GM19395 (cell line): ENCODE data around the gene FRMPD4.
A peak's percentile ranks its signal among the peaks of the same experiment; 100 is the strongest.

ENCODE experiments used
- ATAC-seq: cut with Tn5 transposase; IDR thresholded peaks from one replicate; pipeline ENCODE4 v1.9.1; 2021; ENCODE audit warnings: mild to moderate bottlenecking, moderate library complexity; ENCODE audit not compliant: unreplicated experiment

Gene FRMPD4

DNA sequence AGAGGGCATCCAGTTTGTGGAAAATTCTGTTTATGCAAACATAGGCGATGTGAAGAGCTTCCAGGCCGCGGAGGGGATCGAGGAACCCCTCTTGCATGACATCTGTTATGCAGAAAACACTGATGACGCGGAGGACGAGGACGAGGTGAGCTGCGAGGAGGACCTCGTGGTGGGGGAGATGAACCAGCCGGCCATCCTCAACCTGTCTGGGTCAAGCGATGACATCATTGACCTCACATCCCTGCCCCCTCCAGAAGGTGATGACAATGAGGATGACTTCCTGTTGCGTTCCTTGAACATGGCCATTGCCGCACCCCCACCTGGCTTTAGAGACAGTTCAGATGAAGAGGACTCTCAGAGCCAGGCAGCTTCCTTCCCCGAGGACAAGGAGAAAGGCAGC, 578.3 kb downstream of the FRMPD4 start:
- no peak for ATAC-seq

DNA sequence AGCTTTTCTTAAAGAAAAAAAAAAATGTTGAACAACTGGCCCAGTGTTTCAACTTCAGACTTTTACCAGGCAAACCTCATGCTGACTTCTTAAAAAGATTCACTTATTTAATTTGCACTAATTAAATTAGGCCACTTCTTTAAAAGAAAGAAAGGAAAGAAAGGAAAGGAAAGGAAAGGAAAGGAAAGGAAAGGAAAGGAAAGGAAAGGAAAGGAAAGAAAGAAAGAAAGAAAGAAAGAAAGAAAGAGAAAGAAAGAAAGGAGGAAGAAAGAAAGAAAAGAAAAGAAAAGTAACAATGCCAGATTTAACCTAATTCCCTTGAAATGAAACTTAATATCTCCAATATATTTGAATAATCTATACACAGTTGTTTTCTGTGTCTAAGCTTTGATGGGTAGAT, 581.6 kb downstream of the FRMPD4 start:
- no peak for ATAC-seq

DNA sequence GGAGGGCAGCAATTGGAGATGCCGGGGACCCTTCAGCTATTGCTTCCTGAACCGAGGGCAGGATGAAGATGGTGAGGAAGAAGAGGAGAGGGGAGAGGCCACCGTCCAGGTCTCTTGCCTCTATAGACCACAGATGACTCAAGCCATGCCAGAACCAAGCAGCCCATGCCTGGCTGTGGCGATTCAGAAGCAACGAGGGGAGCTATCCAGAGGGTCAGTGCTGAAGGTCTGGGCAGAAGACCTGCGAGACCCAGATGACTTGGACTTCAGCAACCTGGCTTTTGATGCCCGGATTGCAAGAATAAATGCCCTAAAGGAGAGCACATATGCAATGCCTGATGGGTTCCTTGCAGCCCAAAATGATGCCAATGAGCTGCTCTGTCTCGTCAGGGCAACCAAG, 582.8 kb downstream of the FRMPD4 start:
- no peak for ATAC-seq

DNA sequence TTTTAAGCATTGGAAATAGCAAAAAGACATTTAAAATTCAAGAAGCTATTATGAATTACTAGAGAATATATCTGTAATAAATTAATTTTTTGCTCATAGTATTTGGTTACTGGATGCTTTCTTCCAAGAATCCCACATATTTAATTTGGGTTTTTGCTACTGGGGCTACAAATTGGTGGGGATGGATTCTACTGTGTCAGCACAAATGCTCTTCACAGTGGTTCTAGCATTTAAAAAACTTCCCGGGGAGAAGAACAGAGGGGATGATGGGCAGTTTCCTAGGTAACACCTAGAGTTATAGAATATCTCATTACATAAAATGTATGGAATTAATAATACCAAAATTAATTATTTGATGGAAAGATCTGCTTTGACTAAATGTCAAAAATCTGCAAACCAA, 584.0 kb downstream of the FRMPD4 start:
- no peak for ATAC-seq

DNA sequence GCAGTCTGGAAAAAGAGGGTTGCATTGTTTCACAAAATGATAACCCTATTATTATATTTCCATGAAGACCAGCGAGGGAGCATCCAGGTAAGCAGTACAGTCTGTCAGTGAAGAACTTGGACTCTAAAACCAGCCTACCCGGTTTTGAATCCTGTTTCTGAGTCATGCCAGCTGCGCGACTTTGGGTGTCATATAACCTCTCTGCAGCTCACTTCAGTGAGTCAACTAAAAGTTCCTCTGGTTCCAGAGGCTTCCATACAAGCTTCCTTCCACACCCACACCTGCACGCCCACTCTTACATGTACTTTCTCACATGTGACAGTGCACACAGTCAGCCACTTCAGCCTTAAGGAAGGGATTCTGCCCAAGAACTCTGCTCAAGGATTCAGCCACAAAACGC, 603.1 kb downstream of the FRMPD4 start:
- ATAC-seq, result no peak

DNA sequence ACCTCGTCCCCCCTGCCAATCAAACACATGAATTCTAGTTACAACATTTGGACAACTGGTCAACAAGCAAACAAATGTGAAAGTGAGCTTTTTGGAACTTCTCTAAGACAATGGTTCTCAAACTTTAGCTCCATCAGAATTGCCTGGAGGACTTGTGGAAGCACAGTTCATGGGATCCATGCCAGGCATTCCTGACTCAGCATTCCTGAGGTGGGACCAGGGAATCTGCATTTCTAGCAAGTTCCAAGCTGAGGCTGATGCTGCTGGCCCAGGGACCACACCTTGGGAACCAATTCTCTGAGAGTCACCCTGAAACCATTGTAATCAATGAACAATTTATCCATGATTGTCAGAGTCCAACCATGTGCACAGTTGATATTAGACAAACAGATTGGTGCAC, 609.2 kb downstream of the FRMPD4 start:
- no peak for ATAC-seq

DNA sequence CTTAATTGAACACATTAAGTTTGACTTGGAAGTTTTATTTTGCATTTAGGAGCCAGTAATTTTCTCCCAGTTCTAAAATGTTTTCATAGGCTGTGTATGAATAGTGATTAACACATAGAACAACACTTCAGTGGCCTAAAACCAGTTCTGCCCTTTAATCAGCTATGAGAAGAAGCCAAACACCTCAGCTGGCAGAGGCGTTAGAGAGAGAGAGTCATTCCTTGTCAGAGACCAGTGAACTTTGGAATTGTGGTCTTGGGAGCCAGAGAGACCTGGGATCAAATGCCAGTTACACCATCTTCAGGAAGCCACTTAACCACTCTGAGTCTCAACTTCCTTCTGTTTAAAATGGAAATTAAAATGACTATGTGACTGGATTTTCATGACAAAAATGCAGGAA, 613.6 kb downstream of the FRMPD4 start:
- ATAC-seq, result no peak

DNA sequence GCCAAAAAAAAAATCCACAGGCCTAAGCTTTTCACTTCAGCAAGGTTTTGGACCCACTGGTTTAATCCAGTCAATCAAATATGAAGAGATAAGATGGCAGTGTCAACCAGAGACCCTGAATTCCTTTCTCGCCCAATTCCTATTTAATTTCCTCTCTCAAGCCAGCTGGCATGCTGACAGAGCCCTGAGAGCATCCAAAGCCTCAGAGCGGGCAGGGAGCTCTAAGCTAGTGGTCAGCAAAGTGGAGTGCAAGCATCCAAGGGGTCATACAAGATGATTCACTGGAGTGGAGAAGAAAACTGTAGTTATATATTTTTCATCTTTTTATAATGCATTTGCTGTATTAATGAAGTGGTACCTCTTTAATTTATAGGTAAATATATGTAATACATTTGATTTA, 615.1 kb downstream of the FRMPD4 start:
- ATAC-seq, result no peak

DNA sequence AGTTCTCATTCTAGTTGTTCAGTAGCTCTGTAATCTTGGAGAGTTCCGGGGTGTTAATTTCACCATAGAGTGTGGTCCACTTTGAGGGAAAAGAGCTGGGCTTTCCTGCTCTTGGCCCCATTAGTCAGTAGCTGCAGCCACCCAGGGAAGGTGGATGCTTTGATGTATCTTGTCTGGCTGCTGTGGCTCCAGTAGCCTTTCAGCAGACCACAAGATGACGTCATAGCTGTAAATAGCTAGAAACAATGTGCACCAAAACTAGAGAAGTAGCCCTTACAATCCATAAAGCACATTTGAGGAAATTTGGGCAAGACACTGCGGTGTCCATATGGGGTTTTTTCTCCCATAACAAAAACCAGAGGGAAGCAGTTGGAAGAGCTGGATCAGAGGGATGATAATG, 620.0 kb downstream of the FRMPD4 start:
- ATAC-seq, result no peak

DNA sequence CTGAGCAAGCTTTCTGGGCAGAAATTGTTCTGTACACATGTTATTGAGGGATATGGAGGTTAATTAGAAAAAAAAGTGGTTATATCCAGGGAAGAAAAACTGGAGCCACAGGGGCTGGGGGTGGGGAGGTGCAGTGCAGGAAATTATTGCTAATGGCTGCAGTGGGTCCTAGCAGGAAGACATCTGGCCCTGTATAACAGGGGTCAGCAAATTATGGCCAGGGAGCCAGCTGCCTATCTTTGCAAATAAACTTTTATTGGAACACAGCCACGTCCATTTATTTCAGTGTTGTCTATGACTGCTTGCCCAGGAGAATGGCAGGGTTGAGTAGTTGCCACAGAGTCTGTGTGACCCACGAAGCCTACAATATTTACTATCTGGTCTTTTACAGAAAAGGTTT, 629.6 kb downstream of the FRMPD4 start:
- ATAC-seq, result no peak

DNA sequence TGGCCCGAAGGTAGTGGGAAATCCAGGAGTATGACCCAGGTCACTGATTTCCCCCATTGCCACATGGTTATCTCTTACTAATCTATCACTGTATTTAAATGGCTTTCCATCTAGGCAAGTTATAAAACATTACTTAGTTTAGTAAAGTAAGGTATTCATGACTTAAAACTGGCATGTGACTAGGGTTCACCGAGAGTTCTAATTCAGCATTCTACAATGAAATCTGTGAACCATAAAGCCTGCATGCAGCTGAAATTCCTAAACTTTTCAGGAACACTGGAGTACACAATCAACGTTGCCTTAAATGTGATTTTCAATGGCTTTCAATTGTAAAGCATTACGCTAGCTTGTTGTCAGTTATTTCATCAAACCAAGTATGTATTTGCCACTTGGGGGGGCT, 630.2 kb downstream of the FRMPD4 start:
- no peak for ATAC-seq

DNA sequence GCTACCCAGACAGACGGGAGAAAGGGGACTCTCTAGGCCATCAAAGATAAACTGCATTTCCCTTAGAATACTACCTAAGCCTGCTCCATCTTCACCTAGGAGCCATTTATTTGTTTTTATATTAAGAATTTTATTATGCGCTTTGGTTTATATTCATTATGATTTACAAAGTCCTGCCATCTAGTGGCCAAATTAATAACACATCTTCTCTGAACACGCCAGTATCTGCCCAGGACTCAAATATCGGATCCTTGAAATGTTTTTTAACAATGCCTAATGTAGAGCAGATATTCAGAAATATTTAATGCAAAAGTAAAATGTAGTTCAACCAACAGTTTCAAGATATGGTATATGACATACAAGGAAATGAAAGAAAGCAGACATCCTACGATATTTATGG, 632.2 kb downstream of the FRMPD4 start:
- no peak for ATAC-seq

DNA sequence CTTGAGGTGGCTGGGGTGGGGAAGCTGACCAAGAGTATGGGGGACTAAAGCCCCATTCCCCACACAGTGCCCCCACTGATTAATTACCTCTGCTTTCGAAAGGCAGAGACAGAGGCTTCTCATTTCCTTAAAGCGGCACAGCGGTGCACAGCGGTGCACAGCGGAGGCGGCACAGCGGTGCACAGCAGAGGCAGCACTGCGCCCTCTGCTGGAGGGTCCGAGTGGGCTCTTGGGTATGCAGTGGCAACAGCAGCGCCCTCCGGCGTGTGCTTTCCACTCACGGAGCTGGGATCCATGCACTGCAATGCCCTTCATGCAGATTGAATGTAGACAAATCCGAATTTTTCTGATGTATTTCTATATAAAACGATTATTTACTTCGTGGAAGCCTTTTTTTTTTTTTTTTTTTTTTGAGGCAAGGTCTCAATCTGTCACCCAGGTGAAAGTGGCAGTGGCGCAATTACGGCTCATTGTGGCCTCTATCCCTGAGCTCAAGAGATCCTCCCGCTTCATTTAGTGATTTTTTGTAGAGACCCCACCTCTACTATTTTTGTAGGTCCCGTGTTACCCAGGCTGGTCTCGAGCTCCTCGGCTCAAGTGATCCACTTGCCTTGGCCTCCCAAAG, 633.3 kb downstream of the FRMPD4 start:
- ATAC-seq, result peak; percentile 98
